ENCODE measurements around the gene LARGE1. TPM values are rescaled to one million over a fixed set of nuclear protein-coding genes. Genes with fewer than 3 reads are reported as not detected.

The LARGE1 gene
- total RNA-seq, 4 donors from 2014 or later: 78.1 to 156 (median 104) TPM

GRCh38 chr22:33851240-33851639 is 69.0 kb downstream of the LARGE1 start:
- Histone ChIP-seq H3K27me3 (no peaks in the 10 kb centered on the region), H3K4me3 (no peak overlapping the region), H3K27ac (peak overlapping the region in 1 of 4 donors; percentile 50), H3K9me3 (no peaks in the 10 kb centered on the region), H3K4me1 (peaks cover 0 to 28% (median 4%) of the 10 kb centered on the region in 4 donors), H3K36me3 (no peaks in the 10 kb centered on the region)
- TF ChIP-seq CTCF (IDR thresholded peaks at IDR 0.05) (no peak), POLR2A (IDR thresholded peaks at IDR 0.05) (no peak)
- no peak for DNase-seq

GRCh38 chr22:33850724-33851123 is 69.6 kb downstream of the LARGE1 start:
- Histone ChIP-seq H3K4me1 (peaks cover 0 to 28% (median 4%) of the 10 kb centered on the region in 4 donors), H3K27me3 (no peaks in the 10 kb centered on the region), H3K9me3 (no peaks in the 10 kb centered on the region), H3K27ac (peak overlapping the region in 1 of 4 donors; percentile 50), H3K36me3 (no peaks in the 10 kb centered on the region), H3K4me3 (no peak overlapping the region)
- TF ChIP-seq CTCF (IDR thresholded peaks at IDR 0.05): no peak
- no peak for TF ChIP-seq POLR2A (IDR thresholded peaks at IDR 0.05)
- no peak for DNase-seq

- DNase-seq: no peak
- Histone ChIP-seq H3K4me3 (no peak overlapping the region), H3K9me3 (no peaks in the 10 kb centered on the region), H3K4me1 (peaks cover 0 to 28% (median 4%) of the 10 kb centered on the region in 4 donors), H3K27me3 (no peaks in the 10 kb centered on the region), H3K36me3 (no peaks in the 10 kb centered on the region), H3K27ac (peak overlapping the region in 1 of 4 donors; percentile 50)
- TF ChIP-seq POLR2A (IDR thresholded peaks at IDR 0.05) (no peak), CTCF (IDR thresholded peaks at IDR 0.05) (no peak)
These were observed 70.1 kb downstream of the LARGE1 start for GRCh38 chr22:33850193-33850592.

GRCh38 chr22:33848251-33848650 is 72.0 kb downstream of the LARGE1 start:
- Histone ChIP-seq H3K27ac (peak overlapping the region in 1 of 4 donors; percentile 17), H3K4me1 (peaks cover 0 to 25% (median 2%) of the 10 kb centered on the region in 4 donors), H3K4me3 (no peak overlapping the region), H3K27me3 (no peaks in the 10 kb centered on the region), H3K36me3 (no peaks in the 10 kb centered on the region), H3K9me3 (no peaks in the 10 kb centered on the region)
- TF ChIP-seq POLR2A (IDR thresholded peaks at IDR 0.05) (no peak), CTCF (IDR thresholded peaks at IDR 0.05) (no peak)
- no peak for DNase-seq

- H3K27ac ChIP-seq: no peak overlapping the region
- no peak for DNase-seq
- TF ChIP-seq POLR2A (IDR thresholded peaks at IDR 0.05) (no peak), CTCF (IDR thresholded peaks at IDR 0.05) (no peak)
These were observed 76.0 kb downstream of the LARGE1 start for GRCh38 chr22:33844273-33844672.

More at GRCh38 chr22:33844273-33844672, 76.0 kb downstream of the LARGE1 start:
- Histone ChIP-seq H3K27me3 (no peaks in the 10 kb centered on the region), H3K4me1 (no peaks in the 10 kb centered on the region), H3K4me3 (no peak overlapping the region), H3K36me3 (no peaks in the 10 kb centered on the region), H3K9me3 (no peaks in the 10 kb centered on the region)

All from Peyer's patch (tissue), 4 donors.